Fibroblast of lung (primary cell): ENCODE measurements around the gene GOT1.

ENCODE experiments used
- EZH2 ChIP-seq: IDR thresholded peaks from 2 replicates; pipeline ENCODE4 v1.5.1; 2012; ENCODE audit warnings: low read length, control low read depth, mild to moderate bottlenecking; ENCODE audit errors: missing control alignments
- TF ChIP-seq, protein P1 (sequence below), 2 donors: IDR thresholded peaks in 1 of 2; conservative IDR thresholded peaks in 1 of 2; 1 replicate in 1 of 2; 2 replicates in 1 of 2; pipeline ENCODE4 v1.5.1; 2011 to 2012; ENCODE audit warnings: low read length in 2 of 2, control low read depth in 1 of 2, inconsistent platforms in 1 of 2, low read depth in 1 of 2, mild to moderate bottlenecking in 1 of 2

- TF ChIP-seq, protein P1, sequence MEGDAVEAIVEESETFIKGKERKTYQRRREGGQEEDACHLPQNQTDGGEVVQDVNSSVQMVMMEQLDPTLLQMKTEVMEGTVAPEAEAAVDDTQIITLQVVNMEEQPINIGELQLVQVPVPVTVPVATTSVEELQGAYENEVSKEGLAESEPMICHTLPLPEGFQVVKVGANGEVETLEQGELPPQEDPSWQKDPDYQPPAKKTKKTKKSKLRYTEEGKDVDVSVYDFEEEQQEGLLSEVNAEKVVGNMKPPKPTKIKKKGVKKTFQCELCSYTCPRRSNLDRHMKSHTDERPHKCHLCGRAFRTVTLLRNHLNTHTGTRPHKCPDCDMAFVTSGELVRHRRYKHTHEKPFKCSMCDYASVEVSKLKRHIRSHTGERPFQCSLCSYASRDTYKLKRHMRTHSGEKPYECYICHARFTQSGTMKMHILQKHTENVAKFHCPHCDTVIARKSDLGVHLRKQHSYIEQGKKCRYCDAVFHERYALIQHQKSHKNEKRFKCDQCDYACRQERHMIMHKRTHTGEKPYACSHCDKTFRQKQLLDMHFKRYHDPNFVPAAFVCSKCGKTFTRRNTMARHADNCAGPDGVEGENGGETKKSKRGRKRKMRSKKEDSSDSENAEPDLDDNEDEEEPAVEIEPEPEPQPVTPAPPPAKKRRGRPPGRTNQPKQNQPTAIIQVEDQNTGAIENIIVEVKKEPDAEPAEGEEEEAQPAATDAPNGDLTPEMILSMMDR (conservative IDR thresholded peaks at IDR 0.05 in 1 of 2, IDR thresholded peaks at IDR 0.05 in 1 of 2; ENCODE audit: low read depth in 1 of 2, low read length in 2 of 2) = no peak
- no peak for TF ChIP-seq EZH2
Measured at GRCh38 chr10:99396471-99396870, 34.0 kb downstream of the GOT1 start.
